ENCODE data around the gene LEF1. TPM values are rescaled to one million over a fixed set of nuclear protein-coding genes. Genes with fewer than 3 reads are reported as not detected.

The LEF1 gene
- total and polyA plus RNA-seq, 2 of the 8 experiments (the other 6 are each of a cell fraction or from before 2014, with no cell fraction given): 2.6 to 5.2 TPM

DNA sequence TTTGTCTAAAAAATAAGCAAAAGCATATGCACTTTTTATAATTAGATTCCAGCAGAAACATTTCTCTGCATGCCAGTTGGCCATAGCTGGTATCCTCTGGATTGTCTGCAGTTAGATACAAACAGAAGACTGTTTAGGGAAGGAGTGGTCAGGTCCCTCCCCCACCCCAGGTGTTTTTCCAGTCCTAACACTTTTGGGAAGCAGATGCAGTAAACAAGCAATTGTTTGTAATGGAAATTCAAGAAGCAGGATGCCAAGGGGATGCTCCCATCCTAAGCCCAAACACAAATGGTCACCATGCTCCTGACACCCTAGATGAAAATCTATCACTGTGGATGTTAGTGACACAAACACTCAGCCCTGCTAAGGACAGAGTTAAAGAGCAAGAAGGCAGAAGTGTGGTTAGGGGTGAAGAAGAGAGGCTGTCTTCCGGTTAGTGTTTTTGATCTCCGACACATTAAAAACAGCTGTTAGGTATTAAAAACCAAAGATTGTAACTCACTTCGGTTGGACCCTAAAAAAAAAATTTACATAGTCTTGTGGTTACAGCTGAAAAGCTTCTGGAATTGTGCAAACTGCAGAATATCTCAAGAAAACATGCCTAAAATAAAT lies 7.9 kb downstream of the LEF1 start:
- no peak overlapping the region for H4K5ac ChIP-seq (ENCODE audit: insufficient read length, low read depth, low read length)
- H3K4me1 ChIP-seq (replicated peaks in 1 of 4; ENCODE audit: control insufficient read depth in 3 of 4, insufficient read depth in 4 of 4, low read length in 3 of 4): peaks cover 3 to 12% (median 7%) of the 10 kb centered on the region in 4 experiments; a peak in 5 of 7 replicates
- no peak for DNase-seq (ENCODE audit: low read depth in 1 of 2, low spot score in 2 of 2)
- H3K4me2 ChIP-seq (ENCODE audit: insufficient read depth in 1 of 2, low read depth in 2 of 2, low read length in 2 of 2): peak overlapping the region; percentile 50 to 58; a peak in 2 of 4 replicates
- no peak overlapping the region for H2BK5ac ChIP-seq (ENCODE audit: low read depth, low read length)
- no peaks in the 10 kb centered on the region; the same call in 1 of the 2 replicates for H3K23me2 ChIP-seq (ENCODE audit: low read depth, low read length)
- H2AFZ ChIP-seq (ENCODE audit: low read length): no peak overlapping the region
- no peaks in the 10 kb centered on the region for H3K79me2 ChIP-seq (ENCODE audit: control insufficient read depth in 1 of 2, insufficient read depth in 2 of 2, low read length in 2 of 2)
- H3K79me1 ChIP-seq (ENCODE audit: low read depth, low read length): no peaks in the 10 kb centered on the region
- H2BK20ac ChIP-seq (ENCODE audit: low read length): no peak overlapping the region
- no peaks in the 10 kb centered on the region for H3K9me3 ChIP-seq (ENCODE audit: insufficient read depth in 2 of 2, low read depth in 1 of 2, low read length in 1 of 2)
- H2AK5ac ChIP-seq (ENCODE audit: low read depth, low read length): no peak overlapping the region
- H3K23ac ChIP-seq (ENCODE audit: insufficient read length): no peak overlapping the region
- no peak overlapping the region for H3K56ac ChIP-seq (replicated peaks; ENCODE audit: insufficient read length, low read depth, low read length)
- H2BK15ac ChIP-seq (ENCODE audit: low read length): no peak overlapping the region
- H4K91ac ChIP-seq (replicated peaks; ENCODE audit: insufficient read length, low read length): no peak overlapping the region
- no peaks in the 10 kb centered on the region for H3K36me3 ChIP-seq (ENCODE audit: control insufficient read depth in 2 of 4, insufficient read depth in 4 of 4, low read length in 3 of 4)
- no peak overlapping the region for H3K14ac ChIP-seq (ENCODE audit: insufficient read length)
- H3K27me3 ChIP-seq (replicated peaks in 1 of 4; ENCODE audit: control insufficient read depth in 3 of 4, extremely low read depth in 1 of 4, insufficient read depth in 3 of 4, low read length in 3 of 4): peaks cover 13 to 35% (median 23%) of the 10 kb centered on the region in 4 experiments
- H3K4me3 ChIP-seq (ENCODE audit: extremely low read depth in 1 of 4, insufficient read depth in 2 of 4, low read depth in 3 of 4, low read length in 4 of 4): peak overlapping the region in 1 of 4 experiments; percentile 31; a peak in 2 of 8 replicates
- H3K4ac ChIP-seq (replicated peaks; ENCODE audit: insufficient read length, low read depth, low read length): no peak overlapping the region
- H3K27ac ChIP-seq (ENCODE audit: low read depth, low read length): no peak overlapping the region
- FAIRE-seq: peak; percentile 78
- TF ChIP-seq TCF12 (IDR thresholded peaks at IDR 0.05; ENCODE audit: low read depth, low read length) (peak; percentile 97), SP1 (IDR thresholded peaks at IDR 0.05; ENCODE audit: low read depth, low read length) (peak; percentile 80; the same call in 1 of the 2 replicates), EZH2 (IDR thresholded peaks at IDR 0.05; ENCODE audit: low read depth, low read length, severe bottlenecking) (no peak), EP300 (IDR thresholded peaks at IDR 0.05; ENCODE audit: borderline replicate concordance in 1 of 2, low read depth in 2 of 2, low read length in 2 of 2) (peak in 1 of 2 experiments; percentile 41; a peak in 1 of 3 replicates), EGR1 (IDR thresholded peaks at IDR 0.05; ENCODE audit: borderline replicate concordance, low read depth, low read length) (no peak)
- WGBS, 2 experiments (ENCODE audit: extremely low coverage in 1 of 2, insufficient coverage in 1 of 2, insufficient read length in 1 of 2, insufficient replicate concordance in 2 of 2, low coverage in 1 of 2, low lambda C conversion rate in 2 of 2, missing lambda C conversion rate in 1 of 2): 52% methylated on average over 3 of the region's 3 CpGs; no CpG with 5 or more reads in 1 of the 2 experiments
- CTCF ChIA-PET (ENCODE audit: partially characterized antibody): interaction anchor here (0.9 to 1.9 kb wide), 3 partner anchors 117 to 412 kb away, joined by 3 to 10 read pairs (median 4); no protein-coding TSS in a partner anchor
- no peak overlapping the region for H2BK120ac ChIP-seq (replicated peaks; ENCODE audit: low read depth, low read length)
- H2BK12ac ChIP-seq (ENCODE audit: low read depth, low read length): no peak overlapping the region
- peaks cover 2 to 4% of the 10 kb centered on the region in 2 experiments for H4K20me1 ChIP-seq (replicated peaks in 1 of 2; ENCODE audit: control insufficient read depth in 1 of 2, insufficient read depth in 2 of 2, low read length in 2 of 2)
- H3K9ac ChIP-seq (replicated peaks in 1 of 4; ENCODE audit: extremely low read depth in 1 of 4, low read depth in 3 of 4, low read length in 3 of 4): no peak overlapping the region
- H3K18ac ChIP-seq (ENCODE audit: extremely low read depth, low read length): no peak overlapping the region
- POLR2A ChIA-PET (ENCODE audit: partially characterized antibody): interaction anchor here (0.8 to 1.0 kb wide), 2 partner anchors 14 to 33 kb away, joined by 3 read pairs; no protein-coding TSS in a partner anchor
- H4K8ac ChIP-seq (ENCODE audit: extremely low read depth, insufficient read depth, low read length): no peak overlapping the region

Measured in H1 (cell line).